ENCODE measurements around the gene ARID1B.

GRCh38 chr6:157229132-157229618 is 452.0 kb downstream of the ARID1B start:
- TF ChIP-seq CTCF (IDR thresholded peaks at IDR 0.05) (no peak), POLR2A (IDR thresholded peaks at IDR 0.05) (no peak)
